Liver (tissue), 9 donors: ENCODE results near the gene CELA1. TPM values are rescaled to one million over a fixed set of nuclear protein-coding genes. Genes with fewer than 3 reads are reported as not detected.

Experiments
- DNase-seq: peaks from one replicate; pipeline ENCODE4 v3.0.0-alpha.2; 2017; ENCODE audit warnings: low spot score
- H3K27ac ChIP-seq, 2 donors: one replicate each; pipeline ENCODE4 v1.7.0; 2013; ENCODE audit warnings: inconsistent platforms in 2 of 2, low read length in 2 of 2, control low read depth in 1 of 2, low read depth in 1 of 2, mild to moderate bottlenecking in 1 of 2
- H3K27me3 ChIP-seq, 4 donors: one replicate each; pipeline versions ENCODE4 v1.6.1 to v1.7.0; 2013; ENCODE audit warnings: low read length in 3 of 4, inconsistent platforms in 1 of 4, mild to moderate bottlenecking in 1 of 4, moderate library complexity in 1 of 4; ENCODE audit not compliant: control insufficient read depth in 4 of 4, insufficient read depth in 4 of 4
- H3K36me3 ChIP-seq, 4 donors: one replicate each; pipeline versions ENCODE4 v1.6.1 to v1.7.0; 2013; ENCODE audit warnings: low read length in 3 of 4, mild to moderate bottlenecking in 3 of 4, low read depth in 1 of 4, moderate library complexity in 1 of 4; ENCODE audit not compliant: control insufficient read depth in 4 of 4, insufficient read depth in 3 of 4
- H3K4me1 ChIP-seq, 4 donors: one replicate each; pipeline versions ENCODE4 v1.6.1 to v1.7.0; 2013; ENCODE audit warnings: low read length in 3 of 4, mild to moderate bottlenecking in 3 of 4, moderate library complexity in 1 of 4; ENCODE audit not compliant: control insufficient read depth in 4 of 4, insufficient read depth in 4 of 4
- H3K4me3 ChIP-seq, 3 donors: one replicate each; pipeline versions ENCODE4 v1.6.1 to v1.7.0; 2013; ENCODE audit warnings: low read length in 3 of 3, control low read depth in 1 of 3, low read depth in 1 of 3, mild to moderate bottlenecking in 1 of 3
- H3K9ac ChIP-seq, 2 donors: one replicate each; pipeline ENCODE4 v1.7.0; 2013; ENCODE audit warnings: low read length in 2 of 2, mild to moderate bottlenecking in 2 of 2, moderate library complexity in 2 of 2, control low read depth in 1 of 2, low read depth in 1 of 2
- H3K9me3 ChIP-seq, 4 donors: one replicate each; pipeline versions ENCODE4 v1.6.1 to v1.7.0; 2013; ENCODE audit warnings: low read length in 3 of 4; ENCODE audit not compliant: control insufficient read depth in 4 of 4
- ATF3 ChIP-seq: IDR thresholded peaks from 2 replicates; pipeline ENCODE4 v1.6.1; 2016; ENCODE audit warnings: antibody characterized with exemption
- CTCF ChIP-seq: fragments of 150-350 bp; IDR thresholded peaks from 2 replicates; pipeline ENCODE4 v1.5.1; 2017; ENCODE audit warnings: improper control_type of control experiment, low read depth, low read length; ENCODE audit not compliant: missing input control
- EGR1 ChIP-seq, 2 donors: IDR thresholded peaks; 2 replicates each; pipeline ENCODE4 v1.6.1; 2016 to 2018; ENCODE audit warnings: antibody characterized with exemption in 2 of 2, low read depth in 2 of 2
- FOXA1 ChIP-seq: IDR thresholded peaks from 2 replicates; pipeline ENCODE4 v1.6.1; 2016; ENCODE audit warnings: antibody characterized with exemption
- FOXA2 ChIP-seq: IDR thresholded peaks from 2 replicates; pipeline ENCODE4 v1.6.1; 2016; ENCODE audit warnings: antibody characterized with exemption
- GABPA ChIP-seq, 2 donors: IDR thresholded peaks in 1 of 2; conservative IDR thresholded peaks in 1 of 2; 2 replicates each; pipeline ENCODE4 v1.6.1; 2016; ENCODE audit warnings: antibody characterized with exemption in 2 of 2, mild to moderate bottlenecking in 1 of 2, moderate library complexity in 1 of 2
- HNF4A ChIP-seq, 2 donors: conservative IDR thresholded peaks; 2 replicates each; pipeline ENCODE4 v1.6.1; 2016; ENCODE audit warnings: antibody characterized with exemption in 2 of 2, mild to moderate bottlenecking in 2 of 2
- HNF4G ChIP-seq: IDR thresholded peaks from 2 replicates; pipeline ENCODE4 v1.6.1; 2016; ENCODE audit warnings: antibody characterized with exemption
- JUND ChIP-seq, 2 donors: IDR thresholded peaks; 2 replicates each; pipeline ENCODE4 v1.6.1; 2016; ENCODE audit warnings: antibody characterized with exemption in 2 of 2
- MAX ChIP-seq: IDR thresholded peaks from 2 replicates; pipeline ENCODE4 v1.6.1; 2016; ENCODE audit warnings: antibody characterized with exemption
- NR2F2 ChIP-seq: IDR thresholded peaks from 2 replicates; pipeline ENCODE4 v1.6.1; 2016; ENCODE audit warnings: antibody characterized with exemption
- RAD21 ChIP-seq, 2 donors: IDR thresholded peaks; 2 replicates each; pipeline ENCODE4 v1.6.1; 2016; ENCODE audit warnings: antibody characterized with exemption in 2 of 2, mild to moderate bottlenecking in 2 of 2
- REST ChIP-seq: IDR thresholded peaks from 2 replicates; pipeline ENCODE4 v1.6.1; 2016; ENCODE audit warnings: antibody characterized with exemption, mild to moderate bottlenecking
- RXRA ChIP-seq, 2 donors: IDR thresholded peaks; 2 replicates each; pipeline ENCODE4 v1.6.1; 2017 to 2018; ENCODE audit warnings: antibody characterized with exemption in 2 of 2, mild to moderate bottlenecking in 1 of 2
- SP1 ChIP-seq: IDR thresholded peaks from 2 replicates; pipeline ENCODE4 v1.6.1; 2018; ENCODE audit warnings: antibody characterized with exemption, mild to moderate bottlenecking
- TAF1 ChIP-seq: conservative IDR thresholded peaks from 2 replicates; pipeline ENCODE4 v1.6.1; 2016; ENCODE audit warnings: antibody characterized with exemption, mild to moderate bottlenecking
- YY1 ChIP-seq: IDR thresholded peaks from 2 replicates; pipeline ENCODE4 v1.6.1; 2016; ENCODE audit warnings: antibody characterized with exemption, mild to moderate bottlenecking
- ZBTB33 ChIP-seq: IDR thresholded peaks from 2 replicates; pipeline ENCODE4 v1.6.1; 2016; ENCODE audit warnings: antibody characterized with exemption
- WGBS: extraction: QIAGEN DNeasy Blood & Tissue Kit; methylation state at CpG from one replicate; pipeline ENCODE4 v1.1.7; 2013; 5-methylcytosine and 5-hydroxymethylcytosine counted together
- polyA plus RNA-seq, 2 donors: library from polyadenylated mRNA; stranded (reverse) in 1 of 2; unstranded in 1 of 2; fragments of 200-250 nt in 1 of 2; fragments of >200 nt in 1 of 2; fragmentation: Nextera tagmentation in 1 of 2; extraction: Ambion mirVana in 1 of 2; gene quantifications; one replicate each; pipeline versions ENCODE4 v1.2.1 to v1.2.3, GENCODE V29; 2013 to 2015
- total RNA-seq, 2 donors: library from RNA; depleted of rRNA; stranded (reverse); fragments of >200 nt; gene quantifications; one replicate each; pipeline ENCODE4 v1.2.3, GENCODE V29; 2014
- donor health status: healthy.
- donor health status: healthy.
- donor health status: healthy.
- donor health status: healthy.
- donor health status: healthy.

Gene CELA1
- total and polyA plus RNA-seq, 4 donors: not detected

GRCh38 chr12:51372021-51372420, 25.5 kb upstream of the CELA1 start:
- Histone ChIP-seq H3K27me3 (no peaks in the 10 kb centered on the region), H3K4me1 (peaks cover 0 to 11% (median 4%) of the 10 kb centered on the region in 4 donors), H3K27ac (peak overlapping the region; percentile 87 to 92), H3K4me3 (no peak overlapping the region), H3K36me3 (no peaks in the 10 kb centered on the region), H3K9ac (peak overlapping the region; percentile 18 to 84), H3K9me3 (no peaks in the 10 kb centered on the region)
- TF ChIP-seq RAD21 (IDR thresholded peaks at IDR 0.05) (peak in 1 of 2 donors; percentile 46), YY1 (no peak)
- no peak for DNase-seq
- WGBS: 49% methylated on average over 2 of the region's 2 CpGs

GRCh38 chr12:51371295-51371953, 24.9 kb upstream of the CELA1 start:
- H3K36me3 ChIP-seq: no peaks in the 10 kb centered on the region
- TF ChIP-seq FOXA2: peak; percentile 45
- peak in 1 of 2 donors; percentile 49 for TF ChIP-seq GABPA (IDR thresholded peaks at IDR 0.05 in 1 of 2, conservative IDR thresholded peaks at IDR 0.05 in 1 of 2)
- peak; percentile 70 for TF ChIP-seq FOXA1
- no peak for TF ChIP-seq HNF4G
- TF ChIP-seq EGR1 (IDR thresholded peaks at IDR 0.05; ENCODE audit: low read depth in 2 of 2): peak in 1 of 2 donors; percentile 61
- TF ChIP-seq NR2F2: peak; percentile 76
- TF ChIP-seq YY1: peak; percentile 89
- TF ChIP-seq REST: peak; percentile 91
- TF ChIP-seq MAX: peak; percentile 98
- TF ChIP-seq ATF3: peak; percentile 75
- peak; percentile 93 to 98 for TF ChIP-seq JUND (IDR thresholded peaks at IDR 0.05)
- TF ChIP-seq CTCF: no peak
- TF ChIP-seq ZBTB33: peak; percentile 78
- TF ChIP-seq TAF1: peak; percentile 43
- TF ChIP-seq HNF4A (conservative IDR thresholded peaks at IDR 0.05): peak; percentile 81 to 88
- peak; percentile 88 to 95 for TF ChIP-seq RXRA (IDR thresholded peaks at IDR 0.05)
- peak; percentile 99 for TF ChIP-seq SP1
- TF ChIP-seq RAD21 (IDR thresholded peaks at IDR 0.05): peak; percentile 4 to 15
- DNase-seq: no peak
- H3K27me3 ChIP-seq: no peaks in the 10 kb centered on the region
- no peak overlapping the region for H3K4me3 ChIP-seq
- WGBS: 30% methylated on average over 8 of the region's 8 CpGs
- H3K4me1 ChIP-seq: peaks cover 0 to 11% (median 4%) of the 10 kb centered on the region in 4 donors
- H3K9ac ChIP-seq: peak overlapping the region; percentile 18 to 84
- H3K27ac ChIP-seq: peak overlapping the region; percentile 87 to 92
- no peaks in the 10 kb centered on the region for H3K9me3 ChIP-seq
